ENCODE results near the gene STARD4. TPM values are rescaled to one million over a fixed set of nuclear protein-coding genes. Genes with fewer than 3 reads are reported as not detected.

STARD4 gene
- total RNA-seq, 1 donor from 2014 or later, result 69.1 TPM

- intact Hi-C loops (cut with micrococcal nuclease), result no loop called here
These were observed 32.0 kb downstream of the STARD4 start for GRCh38 chr5:111480346-111480745.

GRCh38 chr5:111478898-111479297, 33.4 kb downstream of the STARD4 start:
- intact Hi-C loops (cut with micrococcal nuclease), result no loop called here

GRCh38 chr5:111478266-111478665, 34.1 kb downstream of the STARD4 start:
- intact Hi-C loops (cut with micrococcal nuclease), result no loop called here

GRCh38 chr5:111472579-111472978, 39.8 kb downstream of the STARD4 start:
- intact Hi-C loops (cut with micrococcal nuclease), result loop anchor here (5.0 kb wide), 1 partner anchor 315 kb away; no protein-coding TSS in a partner anchor

- intact Hi-C loops (cut with micrococcal nuclease), result loop anchor here (5.0 kb wide), 1 partner anchor 315 kb away; no protein-coding TSS in a partner anchor
These were observed 40.2 kb downstream of the STARD4 start for GRCh38 chr5:111472096-111472495.

GRCh38 chr5:111469903-111470302, 42.4 kb downstream of the STARD4 start:
- intact Hi-C loops (cut with micrococcal nuclease), result loop anchor here (5.0 kb wide), 1 partner anchor 313 kb away; no protein-coding TSS in a partner anchor

GRCh38 chr5:111469293-111469896, 42.9 kb downstream of the STARD4 start:
- intact Hi-C loops (cut with micrococcal nuclease), result no loop called here

- intact Hi-C loops (cut with micrococcal nuclease), result no loop called here
These were observed 49.0 kb downstream of the STARD4 start for GRCh38 chr5:111463311-111463710.

GRCh38 chr5:111461934-111462333, 50.4 kb downstream of the STARD4 start:
- intact Hi-C loops (cut with micrococcal nuclease), result no loop called here

GRCh38 chr5:111461255-111461671, 51.1 kb downstream of the STARD4 start:
- intact Hi-C loops (cut with micrococcal nuclease), result no loop called here

- intact Hi-C loops (cut with micrococcal nuclease), result no loop called here
These were observed 57.6 kb downstream of the STARD4 start for GRCh38 chr5:111454776-111455175.

- intact Hi-C loops (cut with micrococcal nuclease), result no loop called here
These were observed 58.1 kb downstream of the STARD4 start for GRCh38 chr5:111454198-111454622.

- intact Hi-C loops (cut with micrococcal nuclease), result no loop called here
These were observed 58.6 kb downstream of the STARD4 start for GRCh38 chr5:111453747-111454146.

- intact Hi-C loops (cut with micrococcal nuclease), result no loop called here
These were observed 59.0 kb downstream of the STARD4 start for GRCh38 chr5:111453295-111453694.

GRCh38 chr5:111447822-111448221, 64.5 kb downstream of the STARD4 start:
- intact Hi-C loops (cut with micrococcal nuclease), result no loop called here

- intact Hi-C loops (cut with micrococcal nuclease), result no loop called here
These were observed 65.2 kb downstream of the STARD4 start for GRCh38 chr5:111447099-111447498.

Other genes with a start within 250 kb of the STARD4 start
- gene NREP, start 244.7 kb upstream of the STARD4 start, total RNA-seq, result 25.8 and 30.3 TPM in 2 replicates